ENCODE results near the gene ZNF808.
"Not testable (repeated sequence)": the region's sequence is repeated elsewhere in the genome, so short reads cannot be mapped to it uniquely, and the experiment has no call there.

ZNF808 gene

GRCh38 chr19:52554216-52554971, 26.9 kb downstream of the ZNF808 start:
- Mint-ChIP-seq H3K4me1 (no peaks in the 10 kb centered on the region), H3K27me3 (ENCODE audit: low read depth, poor library complexity) (no peaks in the 10 kb centered on the region), H3K27ac (no peak overlapping the region), H3K9me3 (peaks cover 98% of the 10 kb centered on the region), H3K36me3 (ENCODE audit: low read depth) (peaks cover 98% of the 10 kb centered on the region), H3K4me3 (no peak overlapping the region)
- DNase-seq = no peak
- no peak for TF ChIP-seq CTCF (IDR thresholded peaks at IDR 0.05)

- Mint-ChIP-seq H3K36me3 (ENCODE audit: low read depth) (peaks cover 98% of the 10 kb centered on the region), H3K27me3 (ENCODE audit: low read depth, poor library complexity) (no peaks in the 10 kb centered on the region), H3K27ac (no peak overlapping the region), H3K4me1 (no peaks in the 10 kb centered on the region), H3K9me3 (peaks cover 94% of the 10 kb centered on the region), H3K4me3 (no peak overlapping the region)
- no peak for DNase-seq
- no peak for TF ChIP-seq CTCF (IDR thresholded peaks at IDR 0.05)
These were observed 29.9 kb downstream of the ZNF808 start for GRCh38 chr19:52557231-52557995.

DNA sequence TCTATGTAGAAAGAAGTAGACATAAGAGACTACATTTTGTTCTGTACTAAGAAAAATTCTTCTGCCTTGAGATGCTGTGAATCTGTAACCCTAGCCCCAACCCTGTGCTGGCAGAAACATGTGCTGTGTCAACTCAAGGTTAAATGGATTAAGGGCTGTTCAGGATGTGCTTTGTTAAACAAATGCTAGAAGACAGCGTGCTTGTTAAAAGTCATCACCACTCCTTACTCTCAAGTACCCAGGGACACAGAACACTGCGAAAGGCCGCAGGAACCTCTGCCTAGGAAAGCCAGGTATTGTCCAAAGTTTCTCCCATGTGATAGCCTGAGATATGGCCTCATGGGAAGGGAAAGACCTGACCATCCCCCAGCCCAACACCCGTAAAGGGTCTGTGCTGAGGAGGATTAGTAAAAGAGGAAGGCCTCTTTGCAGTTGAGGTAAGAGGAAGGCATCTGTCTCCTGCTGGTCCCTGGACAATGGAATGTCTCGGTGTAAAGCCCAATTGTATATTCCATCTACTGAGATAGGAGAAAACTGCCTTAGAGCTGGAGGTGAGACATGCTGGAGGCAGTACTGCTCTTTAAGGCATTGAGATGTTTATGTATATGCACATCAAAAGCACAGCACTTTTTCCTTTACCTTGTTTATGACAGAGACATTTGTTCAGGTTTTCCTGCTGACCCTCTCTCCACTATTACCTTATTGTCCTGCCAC, 31.4 kb downstream of the ZNF808 start:
- H3K27me3 Mint-ChIP-seq (ENCODE audit: low read depth, poor library complexity); H3K4me3 Mint-ChIP-seq; H3K4me1 Mint-ChIP-seq; H3K27ac Mint-ChIP-seq; DNase-seq: not testable (repeated sequence)
- peaks cover 92% of the 10 kb centered on the region for H3K9me3 Mint-ChIP-seq
- H3K36me3 Mint-ChIP-seq (ENCODE audit: low read depth) = peaks cover 98% of the 10 kb centered on the region

DNA sequence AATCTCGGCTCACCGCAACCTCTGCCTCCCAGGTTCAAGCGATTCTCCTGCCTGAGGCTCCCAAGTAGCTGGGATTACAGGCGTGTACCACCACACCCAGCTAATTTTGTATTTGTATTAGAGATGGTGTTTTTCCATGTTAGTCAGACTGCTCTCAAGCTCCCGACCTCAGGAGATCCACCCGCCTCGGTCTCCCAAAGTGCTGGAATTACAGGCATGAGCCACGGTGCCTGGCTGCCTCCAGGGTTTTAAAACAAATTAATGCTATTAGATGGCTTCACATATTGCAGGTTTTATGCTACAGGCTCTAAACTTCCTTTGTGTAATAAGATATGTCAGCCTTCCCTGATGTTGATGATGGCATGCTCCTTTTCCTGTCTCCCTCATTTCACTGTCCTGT, 34.1 kb downstream of the ZNF808 start:
- not testable (repeated sequence) for DNase-seq; H3K4me1 Mint-ChIP-seq; H3K4me3 Mint-ChIP-seq; H3K27me3 Mint-ChIP-seq (ENCODE audit: low read depth, poor library complexity); H3K27ac Mint-ChIP-seq
- Mint-ChIP-seq H3K9me3 (peaks cover 74% of the 10 kb centered on the region), H3K36me3 (ENCODE audit: low read depth) (peaks cover 89% of the 10 kb centered on the region)

DNA sequence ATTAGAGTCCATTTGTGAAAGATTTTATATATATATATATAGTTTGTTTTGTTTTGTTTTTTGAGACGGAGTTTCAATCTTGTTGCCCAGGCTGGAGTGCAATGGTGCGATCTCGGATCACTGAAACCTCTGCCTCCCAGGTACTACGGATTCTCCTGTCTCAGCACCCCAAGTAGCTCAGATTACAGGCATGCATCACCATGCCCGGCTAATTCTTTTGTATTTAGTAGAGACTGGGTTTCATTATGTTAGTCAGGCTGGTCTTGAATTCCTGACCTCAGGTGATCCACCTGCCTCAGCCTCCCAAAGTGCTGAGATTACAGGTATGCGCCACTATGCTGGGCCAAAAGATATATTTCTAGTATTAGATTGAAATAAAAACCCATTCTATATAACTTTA, 38.7 kb downstream of the ZNF808 start:
- no peak overlapping the region for H3K4me3 Mint-ChIP-seq
- peaks cover 8% of the 10 kb centered on the region for H3K27me3 Mint-ChIP-seq (ENCODE audit: low read depth, poor library complexity)
- peaks cover 35% of the 10 kb centered on the region for H3K9me3 Mint-ChIP-seq
- H3K27ac Mint-ChIP-seq = no peak overlapping the region
- no peak for DNase-seq
- H3K4me1 Mint-ChIP-seq = peaks cover 21% of the 10 kb centered on the region
- peaks cover 51% of the 10 kb centered on the region for H3K36me3 Mint-ChIP-seq (ENCODE audit: low read depth)
- no peak for TF ChIP-seq CTCF (IDR thresholded peaks at IDR 0.05)

DNA sequence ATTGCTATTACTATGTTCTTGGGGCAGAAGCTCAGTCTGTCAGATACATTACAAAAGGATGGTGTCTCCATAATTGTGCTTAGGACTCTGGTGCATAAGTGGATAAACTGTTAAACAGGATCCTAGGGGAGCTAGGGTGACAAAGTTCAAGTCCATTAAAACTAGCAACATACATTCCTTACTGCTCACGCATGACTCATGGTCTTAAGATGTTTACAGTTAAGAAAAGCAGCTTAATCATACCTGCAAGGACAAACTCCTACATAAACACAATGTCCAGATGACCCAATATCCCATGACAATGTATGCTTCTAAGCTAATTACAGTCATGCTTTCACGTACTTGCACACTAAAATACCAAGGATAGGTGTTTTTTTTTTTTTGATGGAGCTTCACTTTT, 39.1 kb downstream of the ZNF808 start:
- peaks cover 26% of the 10 kb centered on the region for H3K4me1 Mint-ChIP-seq
- no peak for TF ChIP-seq CTCF (IDR thresholded peaks at IDR 0.05)
- H3K27me3 Mint-ChIP-seq (ENCODE audit: low read depth, poor library complexity) = peaks cover 8% of the 10 kb centered on the region
- no peak overlapping the region for H3K4me3 Mint-ChIP-seq
- DNase-seq = no peak
- H3K27ac Mint-ChIP-seq = no peak overlapping the region
- peaks cover 51% of the 10 kb centered on the region for H3K36me3 Mint-ChIP-seq (ENCODE audit: low read depth)
- H3K9me3 Mint-ChIP-seq = peaks cover 32% of the 10 kb centered on the region
